Activated CD4-positive, alpha-beta T cell treated with anti-CD3 and anti-CD28 coated beads for 36 hours (primary cell): ENCODE measurements around the gene ERC2. TPM values are rescaled to one million over a fixed set of nuclear protein-coding genes. Genes with fewer than 3 reads are reported as not detected.

Experiments
- ATAC-seq: fragments of 200-7000 bp; cut with Tn5 transposase; one replicate; pipeline ENCODE4 v1.10.0; 2021; ENCODE audit warnings: mild to moderate bottlenecking, moderate library complexity
- CTCF ChIA-PET: fragments of 350-600 bp; sonication (Branson Sonifier 250); formaldehyde crosslinking; loops from one replicate; lab custom pipeline; 2021; ENCODE audit warnings: antibody characterized with exemption; lab: Charles Lee
- POLR2A ChIA-PET: fragments of 350-600 bp; sonication (Branson Sonifier 250); formaldehyde crosslinking; loops from one replicate; lab custom pipeline; 2021; ENCODE audit warnings: antibody characterized with exemption, inconsistent platforms; lab: Charles Lee
- DNase-seq: peaks from one replicate; pipeline ENCODE4 v3.0.0-alpha.2; 2020
- H3K27ac Mint-ChIP-seq: one replicate; pipeline ENCODE4 v1.8.0; 2021; ENCODE audit warnings: mixed read lengths
- H3K27me3 Mint-ChIP-seq: one replicate; pipeline ENCODE4 v1.8.0; 2021; ENCODE audit warnings: mixed read lengths
- H3K36me3 Mint-ChIP-seq: one replicate; pipeline ENCODE4 v1.8.0; 2021; ENCODE audit warnings: low read depth, mixed read lengths
- H3K4me1 Mint-ChIP-seq: one replicate; pipeline ENCODE4 v1.8.0; 2021; ENCODE audit warnings: mixed read lengths
- H3K4me3 Mint-ChIP-seq: one replicate; pipeline ENCODE4 v1.8.0; 2021; ENCODE audit warnings: mild to moderate bottlenecking, moderate library complexity, mixed read lengths
- H3K9me3 Mint-ChIP-seq: one replicate; pipeline ENCODE4 v1.8.0; 2021; ENCODE audit warnings: low read depth, mixed read lengths
- intact Hi-C, 2 experiments: fragments of 100-400 bp; cut with DNase I in 1 of 2; cut with micrococcal nuclease in 1 of 2; formaldehyde crosslinking; loops; one replicate each; pipeline versions ENCODE4 v1.14.2 to v1.15.1; 2022 to 2024; cut with DNase I, micrococcal nuclease
- total RNA-seq, 2 experiments: library from RNA; stranded (reverse); gene quantifications; one replicate each; pipeline ENCODE4 v1.2.3, GENCODE V29; 2021

The ERC2 gene
- total RNA-seq, 2 experiments from 2014 or later, result not detected

DNA sequence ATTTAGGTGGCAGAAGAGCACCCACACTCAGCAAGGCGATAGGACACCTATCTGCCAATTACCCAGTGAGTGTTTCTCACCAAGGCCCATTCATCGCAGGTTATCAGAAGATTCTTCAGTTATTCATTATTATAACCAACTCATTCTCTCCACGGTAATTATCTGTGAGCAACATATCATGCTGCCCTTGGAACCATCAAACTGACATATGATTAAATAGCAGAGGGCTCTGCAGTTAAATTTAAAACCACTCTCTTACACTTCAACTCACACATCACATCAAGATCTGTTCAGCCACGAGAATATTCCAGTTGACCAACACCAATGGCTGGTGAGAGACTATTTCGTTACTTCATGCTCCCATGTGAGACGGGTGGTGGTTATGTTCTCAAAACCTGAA is 489.3 kb downstream of the ERC2 start:
- Mint-ChIP-seq H3K4me1 (no peaks in the 10 kb centered on the region), H3K27ac (no peak overlapping the region), H3K4me3 (no peak overlapping the region), H3K27me3 (no peaks in the 10 kb centered on the region), H3K9me3 (no peaks in the 10 kb centered on the region), H3K36me3 (no peaks in the 10 kb centered on the region)
- intact Hi-C loops, result no loop called here
- ChIA-PET POLR2A (no interaction called here), CTCF (no interaction called here)
- DNase-seq, result no peak
- ATAC-seq, result no peak

- no peaks in the 10 kb centered on the region for H3K36me3 Mint-ChIP-seq
- no peaks in the 10 kb centered on the region for H3K9me3 Mint-ChIP-seq
- peaks cover 3% of the 10 kb centered on the region for H3K27me3 Mint-ChIP-seq
- intact Hi-C loops, result no loop called here
- H3K4me3 Mint-ChIP-seq, result no peak overlapping the region
- no peak overlapping the region for H3K27ac Mint-ChIP-seq
- no peaks in the 10 kb centered on the region for H3K4me1 Mint-ChIP-seq
- DNase-seq, result no peak
- ChIA-PET POLR2A (no interaction called here), CTCF (interaction anchor here (1.0 kb wide), 1 partner anchor 18 kb away, joined by 4 read pairs; no protein-coding TSS in a partner anchor)
- no peak for ATAC-seq
Observed at GRCh38 chr3:55974421-55975165, 493.7 kb downstream of the ERC2 start.

GRCh38 chr3:55969634-55970033 is 498.6 kb downstream of the ERC2 start:
- Mint-ChIP-seq H3K9me3 (no peaks in the 10 kb centered on the region), H3K4me3 (no peak overlapping the region), H3K36me3 (no peaks in the 10 kb centered on the region), H3K4me1 (peaks cover 6% of the 10 kb centered on the region), H3K27ac (no peak overlapping the region), H3K27me3 (peaks cover 3% of the 10 kb centered on the region)
- no peak for ATAC-seq
- DNase-seq, result no peak
- ChIA-PET CTCF (no interaction called here), POLR2A (no interaction called here)
- intact Hi-C loops, result no loop called here

GRCh38 chr3:55968331-55968730 is 499.9 kb downstream of the ERC2 start:
- H3K9me3 Mint-ChIP-seq, result no peaks in the 10 kb centered on the region
- H3K4me1 Mint-ChIP-seq, result peaks cover 6% of the 10 kb centered on the region
- intact Hi-C loops, result no loop called here
- ChIA-PET CTCF (no interaction called here), POLR2A (no interaction called here)
- no peaks in the 10 kb centered on the region for H3K36me3 Mint-ChIP-seq
- no peak overlapping the region for H3K4me3 Mint-ChIP-seq
- DNase-seq, result no peak
- peaks cover 3% of the 10 kb centered on the region for H3K27me3 Mint-ChIP-seq
- no peak overlapping the region for H3K27ac Mint-ChIP-seq
- no peak for ATAC-seq

DNA sequence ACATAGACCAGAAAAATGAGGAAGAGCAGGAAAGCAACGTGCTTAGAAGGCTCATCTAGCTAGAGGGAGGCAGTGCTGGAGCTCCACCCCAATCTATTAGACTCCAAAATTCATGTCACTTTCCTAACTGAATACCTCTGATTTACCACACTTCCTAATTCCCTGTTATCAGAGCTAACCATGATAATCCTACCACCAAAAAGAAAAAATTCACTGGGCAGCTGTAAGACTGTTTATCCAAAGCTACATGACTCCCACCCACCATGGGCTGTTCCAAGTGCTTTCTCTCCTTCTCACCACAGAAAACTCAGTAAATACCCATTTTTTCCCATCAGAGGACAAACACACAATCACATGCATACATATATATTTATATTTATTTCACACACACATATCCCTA is 501.7 kb downstream of the ERC2 start:
- POLR2A ChIA-PET, result no interaction called here
- Mint-ChIP-seq H3K27ac (no peak overlapping the region), H3K4me1 (peaks cover 6% of the 10 kb centered on the region), H3K27me3 (no peaks in the 10 kb centered on the region), H3K36me3 (no peaks in the 10 kb centered on the region), H3K4me3 (no peak overlapping the region), H3K9me3 (no peaks in the 10 kb centered on the region)
- DNase-seq (no peak), ATAC-seq (no peak)
- CTCF ChIA-PET, result interaction anchor here (0.6 kb wide), 1 partner anchor 325 kb away, joined by 3 read pairs; no protein-coding TSS in a partner anchor
- intact Hi-C loops, result no loop called here

- DNase-seq (no peak), ATAC-seq (peak; percentile 23)
- Mint-ChIP-seq H3K27ac (no peak overlapping the region), H3K36me3 (no peaks in the 10 kb centered on the region), H3K27me3 (no peaks in the 10 kb centered on the region), H3K9me3 (no peaks in the 10 kb centered on the region), H3K4me1 (peaks cover 6% of the 10 kb centered on the region), H3K4me3 (no peak overlapping the region)
- intact Hi-C loops, result no loop called here
- CTCF ChIA-PET, result interaction anchor here (0.6 kb wide), 1 partner anchor 326 kb away, joined by 3 read pairs; no protein-coding TSS in a partner anchor
- POLR2A ChIA-PET, result no interaction called here
Observed at GRCh38 chr3:55965776-55966175, 502.5 kb downstream of the ERC2 start.

- no peaks in the 10 kb centered on the region for H3K9me3 Mint-ChIP-seq
- POLR2A ChIA-PET, result no interaction called here
- H3K27ac Mint-ChIP-seq, result no peak overlapping the region
- peaks cover 6% of the 10 kb centered on the region for H3K4me1 Mint-ChIP-seq
- CTCF ChIA-PET, result no interaction called here
- DNase-seq, result no peak
- no peak for ATAC-seq
- H3K27me3 Mint-ChIP-seq, result no peaks in the 10 kb centered on the region
- intact Hi-C loops, result no loop called here
- H3K4me3 Mint-ChIP-seq, result no peak overlapping the region
- H3K36me3 Mint-ChIP-seq, result no peaks in the 10 kb centered on the region
Observed at GRCh38 chr3:55964491-55964985, 503.7 kb downstream of the ERC2 start.

DNA sequence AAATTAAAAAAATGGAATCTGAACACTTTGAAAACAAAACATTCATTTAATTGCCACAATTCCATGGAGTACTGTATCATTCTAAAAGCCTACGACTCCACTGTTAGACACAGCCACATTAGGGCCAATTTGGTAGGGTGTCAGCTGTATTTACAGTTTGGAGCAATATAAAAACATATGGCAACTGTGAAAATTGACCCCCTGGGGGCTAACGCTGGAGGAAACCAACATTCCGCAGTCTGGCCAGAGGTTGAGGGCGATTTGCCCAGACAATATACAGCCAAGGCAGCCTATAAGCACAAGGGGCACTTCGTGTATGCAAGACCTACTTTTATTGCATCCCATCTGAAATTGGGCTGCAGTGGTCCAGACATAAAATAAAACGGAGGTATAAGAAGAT is 504.7 kb downstream of the ERC2 start:
- POLR2A ChIA-PET, result no interaction called here
- Mint-ChIP-seq H3K27ac (no peak overlapping the region), H3K9me3 (no peaks in the 10 kb centered on the region), H3K36me3 (no peaks in the 10 kb centered on the region), H3K4me3 (no peak overlapping the region), H3K4me1 (peaks cover 6% of the 10 kb centered on the region), H3K27me3 (no peaks in the 10 kb centered on the region)
- CTCF ChIA-PET, result no interaction called here
- no peak for DNase-seq
- intact Hi-C loops, result no loop called here
- no peak for ATAC-seq

DNA sequence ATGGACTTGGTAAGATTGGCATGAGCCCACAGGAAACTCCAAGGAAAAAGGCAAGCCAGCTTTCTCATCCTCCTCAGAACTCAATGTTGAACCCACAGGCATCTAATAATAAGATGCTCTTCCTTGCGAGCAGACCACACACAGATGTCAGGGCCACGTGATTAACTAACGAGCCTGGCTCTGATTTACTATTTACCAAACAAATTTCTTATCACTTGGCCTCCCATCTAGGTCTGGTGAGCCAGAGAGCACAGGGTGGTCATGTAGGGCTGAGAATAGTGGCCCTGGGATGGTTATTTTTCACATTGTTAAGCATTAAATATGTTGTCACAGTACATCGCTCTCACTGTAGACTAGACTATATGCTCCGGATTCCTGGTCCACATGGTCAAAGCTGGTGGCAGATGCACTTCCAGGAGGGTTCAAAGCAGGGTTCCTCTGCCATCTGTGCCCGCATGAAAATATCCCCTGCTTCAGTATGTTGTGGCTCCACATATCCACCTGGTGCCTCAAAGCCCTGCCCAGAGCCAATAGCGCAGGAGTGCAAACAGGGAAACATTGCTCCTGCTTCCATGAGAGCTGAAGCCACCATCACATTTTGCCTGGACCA is 508.7 kb downstream of the ERC2 start:
- no peak overlapping the region for H3K27ac Mint-ChIP-seq
- ChIA-PET CTCF (no interaction called here), POLR2A (no interaction called here)
- intact Hi-C loops, result no loop called here
- no peak overlapping the region for H3K4me3 Mint-ChIP-seq
- ATAC-seq, result no peak
- H3K27me3 Mint-ChIP-seq, result peaks cover 2% of the 10 kb centered on the region
- DNase-seq, result no peak
- no peaks in the 10 kb centered on the region for H3K4me1 Mint-ChIP-seq
- no peaks in the 10 kb centered on the region for H3K9me3 Mint-ChIP-seq
- H3K36me3 Mint-ChIP-seq, result no peaks in the 10 kb centered on the region

DNA sequence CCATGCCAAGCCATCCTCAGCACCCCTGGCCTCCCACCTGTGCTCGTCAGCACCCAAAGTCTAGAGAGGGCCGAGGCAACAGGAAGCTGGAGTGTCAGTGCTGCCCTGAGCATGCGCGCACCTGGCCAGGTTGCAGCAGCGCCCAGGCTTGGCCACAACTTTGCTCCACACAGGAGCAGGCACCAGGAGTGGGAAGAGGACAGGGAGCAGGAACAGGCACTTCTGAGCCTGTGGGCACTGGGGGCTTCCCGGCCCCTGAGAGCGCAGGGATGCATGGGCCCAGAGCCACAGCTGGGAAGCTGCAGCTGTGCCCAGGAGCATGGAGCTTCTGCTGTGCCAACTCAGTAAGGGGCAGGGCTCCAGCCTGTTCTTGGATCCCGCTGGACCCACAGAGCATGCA is 509.7 kb downstream of the ERC2 start:
- intact Hi-C loops, result no loop called here
- Mint-ChIP-seq H3K27ac (no peak overlapping the region), H3K36me3 (no peaks in the 10 kb centered on the region), H3K4me3 (no peak overlapping the region), H3K4me1 (no peaks in the 10 kb centered on the region), H3K27me3 (peaks cover 2% of the 10 kb centered on the region), H3K9me3 (no peaks in the 10 kb centered on the region)
- DNase-seq (no peak), ATAC-seq (no peak)
- POLR2A ChIA-PET, result no interaction called here
- CTCF ChIA-PET, result no interaction called here

DNA sequence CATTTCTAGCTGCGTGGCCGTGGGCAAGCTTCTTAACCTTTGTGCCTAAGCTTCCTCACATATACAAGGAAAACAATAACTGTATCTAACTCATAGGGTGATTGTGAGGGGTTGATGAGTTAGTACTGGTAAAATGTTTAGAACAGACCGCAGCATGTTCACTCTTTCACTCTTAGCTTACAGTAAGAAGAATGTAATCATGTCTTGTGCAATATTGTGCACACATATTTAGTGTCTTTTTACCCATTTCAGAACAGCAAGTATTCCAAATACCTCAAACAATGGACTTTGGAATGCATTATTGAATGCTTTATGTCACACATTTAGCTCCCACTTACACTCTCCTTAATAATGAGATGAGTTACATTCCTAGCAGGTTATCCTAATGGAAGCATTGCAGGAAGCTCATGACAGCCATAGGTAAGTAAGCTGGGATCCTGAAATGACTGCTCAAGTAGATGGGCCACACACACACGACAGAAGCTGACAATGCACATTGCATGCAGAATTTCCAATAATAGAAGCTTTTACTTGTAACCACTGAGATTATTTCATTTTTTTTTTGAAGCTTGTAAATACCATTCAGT is 512.3 kb downstream of the ERC2 start:
- ChIA-PET CTCF (no interaction called here), POLR2A (interaction anchor here (0.7 kb wide), 1 partner anchor 228 kb away, joined by 3 read pairs; no protein-coding TSS in a partner anchor)
- H3K4me1 Mint-ChIP-seq, result no peaks in the 10 kb centered on the region
- no peak for DNase-seq
- no peaks in the 10 kb centered on the region for H3K36me3 Mint-ChIP-seq
- intact Hi-C loops, result no loop called here
- H3K4me3 Mint-ChIP-seq, result no peak overlapping the region
- H3K27me3 Mint-ChIP-seq, result peaks cover 2% of the 10 kb centered on the region
- H3K9me3 Mint-ChIP-seq, result no peaks in the 10 kb centered on the region
- H3K27ac Mint-ChIP-seq, result no peak overlapping the region
- ATAC-seq, result no peak

- ATAC-seq (no peak), DNase-seq (no peak)
- ChIA-PET CTCF (interaction anchor here (0.9 kb wide), 1 partner anchor 585 kb away, joined by 4 read pairs; no protein-coding TSS in a partner anchor), POLR2A (no interaction called here)
- Mint-ChIP-seq H3K36me3 (no peaks in the 10 kb centered on the region), H3K9me3 (no peaks in the 10 kb centered on the region), H3K27ac (no peak overlapping the region), H3K27me3 (peaks cover 2% of the 10 kb centered on the region), H3K4me1 (no peaks in the 10 kb centered on the region), H3K4me3 (no peak overlapping the region)
- intact Hi-C loops, result no loop called here
Observed at GRCh38 chr3:55951388-55951787, 516.9 kb downstream of the ERC2 start.
